RWPE1 (cell line): ENCODE results near the gene SSMEM1.
"Not testable (repeated sequence)": the region's sequence is repeated elsewhere in the genome, so short reads cannot be mapped to it uniquely, and the experiment has no call there.

Experiments used
- CTCF ChIA-PET: fragments of 350-600 bp; sonication (Branson Sonifier 250); formaldehyde crosslinking; extraction: SDS; loops from one replicate; lab custom pipeline; 2021; lab: Yijun Ruan, JAX
- POLR2A ChIA-PET: fragments of 400-600 bp; formaldehyde crosslinking; extraction: SDS; loops from one replicate; lab custom pipeline; 2020; ENCODE audit warnings: antibody characterized with exemption; ENCODE audit not compliant: low non-redundant PET; lab: Yijun Ruan, JAX
- DNase-seq: peaks from one replicate; pipeline ENCODE4 v3.0.0; 2012; ENCODE audit warnings: low spot score
- H3K27ac ChIP-seq: fragments of 450-650 bp; 2 replicates; pipeline ENCODE4 v1.5.1; 2017
- TF ChIP-seq, protein P1 (sequence below): fragments of 450-650 bp; conservative IDR thresholded peaks from 2 replicates; pipeline ENCODE4 v1.5.1; 2017; ENCODE audit warnings: low read depth, mild to moderate bottlenecking

Gene SSMEM1

DNA sequence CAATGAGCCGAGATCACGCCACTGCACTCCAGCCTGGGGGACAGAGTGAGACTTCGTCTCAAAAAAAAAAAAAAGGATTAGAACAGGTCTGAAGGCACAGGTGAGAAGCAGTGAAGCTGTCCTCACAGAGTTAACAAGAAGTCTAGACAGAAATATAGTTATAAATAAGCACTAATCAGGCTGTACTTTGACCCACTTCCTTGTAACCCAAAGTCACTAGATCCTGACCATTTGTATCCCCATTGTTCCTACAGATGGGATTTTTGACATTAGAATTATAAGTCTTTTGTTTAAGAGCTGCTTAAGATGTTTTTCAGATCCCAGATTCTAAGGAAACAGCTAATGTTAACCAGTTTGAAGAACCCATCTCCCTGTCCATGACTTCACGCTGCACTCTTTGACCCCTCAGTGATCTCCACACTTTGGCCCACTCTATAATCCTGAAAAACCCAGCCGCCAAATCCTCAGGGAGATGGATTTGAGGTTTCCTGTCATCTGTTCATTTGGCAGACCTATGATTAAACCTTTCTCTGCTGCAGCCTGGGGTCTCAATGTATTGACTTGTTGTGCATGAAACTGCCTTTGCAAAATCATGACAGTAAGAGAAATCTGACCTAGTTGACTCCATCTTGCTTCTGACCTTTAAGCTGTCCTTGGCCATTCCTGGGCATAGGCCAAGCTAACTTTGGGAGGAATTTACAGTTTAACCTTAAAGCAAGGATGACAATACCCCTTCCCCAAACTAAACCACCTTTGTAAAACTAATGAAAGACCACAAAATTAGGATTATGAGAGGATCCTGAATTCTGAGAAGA, 11.4 kb downstream of the SSMEM1 start:
- TF ChIP-seq, protein P1, sequence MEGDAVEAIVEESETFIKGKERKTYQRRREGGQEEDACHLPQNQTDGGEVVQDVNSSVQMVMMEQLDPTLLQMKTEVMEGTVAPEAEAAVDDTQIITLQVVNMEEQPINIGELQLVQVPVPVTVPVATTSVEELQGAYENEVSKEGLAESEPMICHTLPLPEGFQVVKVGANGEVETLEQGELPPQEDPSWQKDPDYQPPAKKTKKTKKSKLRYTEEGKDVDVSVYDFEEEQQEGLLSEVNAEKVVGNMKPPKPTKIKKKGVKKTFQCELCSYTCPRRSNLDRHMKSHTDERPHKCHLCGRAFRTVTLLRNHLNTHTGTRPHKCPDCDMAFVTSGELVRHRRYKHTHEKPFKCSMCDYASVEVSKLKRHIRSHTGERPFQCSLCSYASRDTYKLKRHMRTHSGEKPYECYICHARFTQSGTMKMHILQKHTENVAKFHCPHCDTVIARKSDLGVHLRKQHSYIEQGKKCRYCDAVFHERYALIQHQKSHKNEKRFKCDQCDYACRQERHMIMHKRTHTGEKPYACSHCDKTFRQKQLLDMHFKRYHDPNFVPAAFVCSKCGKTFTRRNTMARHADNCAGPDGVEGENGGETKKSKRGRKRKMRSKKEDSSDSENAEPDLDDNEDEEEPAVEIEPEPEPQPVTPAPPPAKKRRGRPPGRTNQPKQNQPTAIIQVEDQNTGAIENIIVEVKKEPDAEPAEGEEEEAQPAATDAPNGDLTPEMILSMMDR: no peak
- CTCF ChIA-PET: interaction anchor here (0.7 kb wide), 1 partner anchor 227 kb away, joined by 3 read pairs; no protein-coding TSS in a partner anchor
- POLR2A ChIA-PET: interaction anchor here (0.7 kb wide), 1 partner anchor 12 kb away, joined by 4 read pairs; no protein-coding TSS in a partner anchor
- no peak for DNase-seq
- no peak overlapping the region for H3K27ac ChIP-seq

DNA sequence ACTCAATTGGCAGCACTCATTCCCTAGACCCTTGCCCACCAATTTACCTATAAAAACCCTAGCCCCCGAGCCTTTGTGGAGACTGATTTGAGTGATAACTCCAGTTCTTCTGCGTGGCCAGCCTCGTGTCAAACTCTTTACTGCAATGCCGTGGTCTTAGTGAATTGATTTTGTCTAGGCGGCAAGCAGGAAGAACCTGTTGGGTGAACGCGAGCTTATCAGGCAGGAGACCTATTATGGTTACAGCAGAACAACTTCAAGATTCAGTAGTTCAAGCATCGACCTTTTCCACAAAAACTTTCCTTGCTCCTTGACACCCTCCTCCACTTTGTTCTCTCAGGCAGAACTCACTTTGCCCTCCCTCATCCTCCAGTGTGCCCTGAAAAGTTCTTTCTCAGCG, 12.2 kb downstream of the SSMEM1 start:
- DNase-seq: no peak
- ChIA-PET POLR2A (no interaction called here), CTCF (interaction anchor here (0.7 kb wide), 1 partner anchor 226 kb away, joined by 3 read pairs; no protein-coding TSS in a partner anchor)
- TF ChIP-seq, protein P1: no peak
- H3K27ac ChIP-seq: no peak overlapping the region

DNA sequence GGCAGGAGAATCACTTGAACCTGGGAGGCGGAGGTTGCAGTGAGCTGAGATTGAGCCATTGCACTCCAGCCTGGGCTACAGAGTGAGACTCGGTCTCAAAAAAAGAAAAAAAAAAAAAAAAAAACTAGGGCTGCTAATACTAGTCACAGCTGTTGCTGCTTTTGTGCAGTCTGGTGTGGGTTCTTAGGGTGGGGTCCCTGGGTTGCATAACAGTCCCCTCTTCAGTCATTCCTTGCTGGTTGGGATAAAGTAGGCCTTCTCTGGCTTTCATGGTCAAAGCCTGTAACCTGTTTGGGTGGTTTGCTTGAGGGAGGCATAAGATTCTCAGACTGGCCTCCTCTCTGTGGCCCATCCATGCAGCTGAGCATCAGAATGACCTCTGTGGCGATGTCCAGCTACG, 14.1 kb downstream of the SSMEM1 start:
- no peak overlapping the region for H3K27ac ChIP-seq
- ChIA-PET POLR2A (no interaction called here), CTCF (no interaction called here)
- DNase-seq: no peak
- TF ChIP-seq, protein P1: no peak

DNA sequence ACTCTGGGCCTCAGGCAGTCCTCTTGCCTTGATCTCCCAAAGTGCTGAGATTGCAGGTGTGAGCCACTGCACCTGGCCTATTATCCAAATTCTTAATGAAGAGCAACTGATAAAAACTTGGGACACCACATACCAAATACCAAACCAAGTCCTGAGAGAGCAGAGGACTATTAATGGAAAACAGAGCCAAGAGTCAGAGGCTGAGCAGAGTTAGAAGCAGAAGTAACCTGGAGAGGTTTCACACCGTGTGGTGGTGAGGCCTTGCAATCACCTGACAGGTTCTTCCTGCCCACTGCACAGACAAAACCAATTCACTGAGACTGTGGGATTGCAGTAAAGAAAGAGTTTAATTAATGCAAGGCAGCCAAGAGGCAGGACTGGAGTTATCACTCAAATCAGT, 16.0 kb downstream of the SSMEM1 start:
- TF ChIP-seq, protein P1: no peak
- DNase-seq: no peak
- ChIA-PET CTCF (no interaction called here), POLR2A (no interaction called here)
- no peak overlapping the region for H3K27ac ChIP-seq

DNA sequence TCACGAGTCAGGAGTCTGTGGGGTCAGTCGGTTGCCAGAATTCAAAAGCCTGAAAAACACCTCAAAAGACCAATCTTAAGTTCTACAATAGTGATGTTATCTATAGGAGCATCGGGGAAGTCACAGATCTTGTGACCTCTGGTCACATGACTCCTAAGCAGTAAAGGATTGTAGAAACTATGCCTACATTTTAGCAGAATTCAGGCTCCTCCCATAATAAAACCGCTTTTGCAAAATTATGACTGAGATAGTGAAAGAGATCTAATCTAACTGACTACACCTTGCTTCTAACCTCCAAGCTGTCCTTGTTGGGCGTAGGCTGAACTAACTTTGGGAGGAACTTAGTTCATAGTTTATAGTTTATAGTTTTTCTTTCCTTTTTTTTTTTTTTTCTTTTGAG, 16.6 kb downstream of the SSMEM1 start:
- TF ChIP-seq, protein P1: no peak
- no peak for DNase-seq
- POLR2A ChIA-PET: no interaction called here
- CTCF ChIA-PET: no interaction called here
- no peak overlapping the region for H3K27ac ChIP-seq

DNA sequence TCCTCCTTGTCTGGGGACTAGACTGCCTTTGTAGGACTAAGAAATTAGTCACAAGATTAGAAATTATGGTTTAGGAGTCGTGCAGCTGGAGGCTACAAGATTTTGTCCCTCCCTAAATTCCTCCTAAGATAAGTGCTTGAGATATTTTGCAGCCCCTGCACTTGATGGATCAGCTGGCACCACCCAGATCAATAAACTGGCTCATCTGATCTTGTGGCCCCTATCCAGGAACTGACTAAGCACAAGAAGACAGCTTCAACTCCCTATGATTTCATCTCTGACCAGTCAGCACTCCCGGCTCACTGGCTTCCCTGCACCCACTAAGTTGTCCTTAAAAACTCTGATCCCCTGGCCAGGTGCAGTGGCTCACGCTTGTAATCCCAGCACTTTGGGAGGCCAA, 17.3 kb downstream of the SSMEM1 start:
- POLR2A ChIA-PET, DNase-seq, CTCF ChIA-PET: not testable (repeated sequence)
- H3K27ac ChIP-seq: peak overlapping the region; percentile 21; the same call in 1 of the 2 replicates

DNA sequence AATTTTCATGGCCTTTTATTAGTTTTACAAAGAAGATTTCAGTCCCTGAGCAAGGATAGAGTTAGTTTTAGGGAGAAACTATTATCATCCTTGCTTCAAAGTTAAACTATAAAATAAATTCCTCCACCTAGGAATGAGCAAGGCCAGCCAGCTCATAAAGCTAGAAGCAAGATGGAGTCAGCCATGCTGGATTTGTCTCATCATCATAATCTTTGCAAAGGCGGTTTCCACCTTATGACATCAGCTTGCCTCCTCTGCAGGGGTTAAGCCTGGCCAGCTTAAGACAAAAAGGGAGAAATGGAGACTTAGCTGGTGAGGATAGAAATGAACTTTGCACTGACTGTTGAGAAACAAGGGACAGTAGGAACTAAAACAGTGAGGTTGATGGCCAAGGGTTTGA, 18.7 kb downstream of the SSMEM1 start:
- CTCF ChIA-PET: no interaction called here

More for the DNA sequence above, 18.7 kb downstream of the SSMEM1 start:
- TF ChIP-seq, protein P1: no peak
- no peak overlapping the region for H3K27ac ChIP-seq
- DNase-seq: no peak
- POLR2A ChIA-PET: no interaction called here
